Amniotic stem cell (primary cell): Measurements from ENCODE around the gene CD320.
"Not testable (repeated sequence)": the region's sequence is repeated elsewhere in the genome, so short reads cannot be mapped to it uniquely, and the experiment has no call there.

Experiments used
- DNase-seq: peaks from one replicate; lab custom pipeline; 2025; lab: John Stamatoyannopoulos, UW

Gene CD320

DNA sequence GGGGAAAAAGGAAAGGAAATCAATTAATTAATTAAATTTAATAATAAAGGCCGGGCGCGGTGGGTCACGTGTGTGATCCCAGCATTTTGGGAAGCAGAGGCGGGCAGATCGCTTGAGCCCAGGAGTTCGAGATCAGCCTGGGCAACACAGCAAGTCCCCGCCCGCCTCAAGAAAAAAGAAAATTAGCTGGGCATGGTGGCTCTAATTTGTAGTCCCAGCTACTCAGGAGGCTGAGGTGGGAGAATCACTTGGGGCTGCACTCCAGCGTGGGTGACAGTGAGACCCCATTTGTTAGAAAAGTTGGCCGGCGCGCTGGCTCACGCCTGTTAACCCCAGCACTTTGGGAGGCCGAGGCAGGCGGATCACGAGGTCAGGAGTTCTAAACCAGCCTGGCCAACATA lies 733 bp upstream of the CD320 start:
- DNase-seq = no peak

DNA sequence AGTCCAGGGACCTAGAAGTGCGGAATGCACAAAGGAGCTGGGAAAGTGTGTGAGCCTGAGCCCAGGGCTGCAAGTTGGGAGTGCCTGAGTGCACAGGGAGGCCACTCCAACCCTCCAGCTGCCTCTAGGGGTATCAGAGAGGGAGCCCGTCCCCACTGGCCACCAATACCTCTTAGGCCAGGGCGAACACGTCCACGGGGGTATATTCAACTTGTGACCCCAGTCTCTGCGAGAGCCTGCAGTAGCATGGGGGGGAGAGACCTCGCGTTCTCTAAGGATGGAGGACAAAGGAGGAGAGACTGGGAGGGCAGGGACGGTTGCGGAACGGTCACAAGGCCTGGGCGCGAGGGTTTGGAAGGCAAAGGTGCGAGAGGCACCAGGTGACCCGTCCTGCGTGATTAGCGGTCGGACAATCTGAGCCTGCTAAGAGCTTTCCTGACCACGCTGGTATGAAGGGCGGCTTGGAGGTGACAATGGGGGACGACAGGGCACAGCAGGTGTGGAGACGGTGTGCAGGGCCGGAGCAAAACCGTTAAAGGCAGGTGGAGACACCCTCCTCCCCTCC lies 676 bp downstream of the CD320 start:
- DNase-seq = no peak

DNA sequence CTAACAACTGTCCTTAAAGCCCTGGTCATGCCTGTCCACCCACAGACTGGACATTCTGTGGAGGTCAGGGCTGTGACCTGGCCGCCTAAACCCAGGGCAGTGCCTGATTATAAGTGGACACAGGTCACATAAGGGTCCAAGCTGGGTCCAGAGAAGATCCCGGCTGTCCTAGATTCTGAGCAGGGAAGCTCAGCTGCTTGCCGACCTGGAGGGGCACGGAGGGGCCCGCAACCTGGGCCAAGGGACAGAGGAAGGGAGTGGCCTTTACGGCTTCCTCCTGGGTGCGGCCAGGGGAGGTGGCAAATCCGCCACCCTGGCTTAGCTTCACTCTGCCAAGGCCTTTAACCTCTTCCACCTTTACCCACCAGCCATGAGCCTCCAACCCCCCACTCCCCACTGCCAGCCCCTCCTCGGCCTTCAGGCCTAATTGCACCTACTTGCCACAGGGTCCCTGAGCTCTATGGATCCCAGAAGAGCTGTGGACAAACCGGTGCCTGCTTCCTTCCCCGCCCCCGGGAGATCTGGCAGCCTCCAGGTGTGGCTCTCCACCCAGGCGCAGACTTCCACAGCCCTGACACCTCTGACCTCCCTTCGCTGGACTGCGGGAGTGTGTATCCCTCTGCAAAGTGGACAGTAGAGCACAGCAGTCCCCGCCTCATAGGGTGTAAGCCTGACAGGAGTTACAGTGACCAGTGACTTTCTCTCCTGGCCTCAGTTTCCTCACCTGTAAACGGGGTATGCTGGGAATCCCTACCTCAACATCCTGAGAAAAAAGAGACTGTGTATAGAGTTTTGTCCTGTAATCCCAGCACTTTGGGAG lies 1.7 kb downstream of the CD320 start:
- DNase-seq = no peak

DNA sequence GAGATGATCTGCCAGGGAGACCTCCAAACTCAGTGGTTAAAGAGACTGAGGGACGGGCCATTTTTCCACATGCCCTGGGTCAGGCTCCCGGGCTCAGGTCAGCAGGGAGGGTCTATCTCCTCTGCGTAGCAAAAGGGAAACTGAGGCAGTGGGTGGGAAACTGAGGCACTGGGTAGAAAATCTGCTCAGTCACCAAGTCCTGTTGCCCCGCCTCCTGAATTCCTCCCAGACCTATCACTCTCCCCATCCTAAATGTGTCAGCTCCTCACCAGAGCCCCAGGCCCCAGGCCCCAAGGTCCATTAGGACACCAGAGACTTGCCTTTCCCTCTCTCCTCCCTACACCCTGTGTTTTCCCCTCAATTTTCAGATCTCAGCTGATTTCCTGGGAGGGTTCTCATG lies 2.4 kb downstream of the CD320 start:
- no peak for DNase-seq

DNA sequence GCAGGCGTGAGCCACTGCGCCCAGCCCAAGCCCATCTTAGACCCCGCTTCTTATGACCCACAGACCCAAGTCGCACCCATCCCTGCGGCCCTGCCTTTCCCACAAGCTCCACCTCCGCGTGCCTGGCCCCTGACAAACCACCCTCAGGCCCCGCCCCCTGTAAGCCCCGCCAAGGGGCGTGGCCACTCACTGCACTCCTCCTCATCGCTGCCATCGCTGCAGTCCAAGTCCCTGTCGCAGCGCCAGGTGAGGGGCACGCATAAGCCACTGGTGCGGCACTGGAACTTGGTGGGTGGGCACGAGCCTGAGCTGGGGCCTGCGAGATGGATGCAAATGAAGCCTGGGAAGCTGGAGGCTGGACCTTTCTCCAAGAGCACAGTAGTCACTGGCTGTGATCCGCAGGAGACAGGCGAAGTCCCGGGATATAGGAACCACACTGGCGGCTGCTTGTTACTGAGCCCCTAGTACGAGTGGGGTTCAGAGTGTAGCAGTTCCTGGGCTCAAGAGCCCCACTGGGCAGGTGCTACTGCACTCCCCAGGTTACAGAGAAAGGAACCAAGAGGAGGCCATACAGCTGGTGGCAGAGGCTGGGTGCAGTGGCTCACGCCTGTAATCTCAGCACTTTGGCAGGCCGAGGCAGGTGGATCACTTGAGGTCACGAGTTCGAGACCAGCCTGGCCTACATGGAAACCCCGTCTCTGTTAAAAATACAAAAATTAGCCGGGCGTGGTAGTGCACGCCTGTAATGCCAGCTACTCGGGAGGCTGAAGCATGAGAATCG lies 3.1 kb downstream of the CD320 start:
- DNase-seq = no peak

DNA sequence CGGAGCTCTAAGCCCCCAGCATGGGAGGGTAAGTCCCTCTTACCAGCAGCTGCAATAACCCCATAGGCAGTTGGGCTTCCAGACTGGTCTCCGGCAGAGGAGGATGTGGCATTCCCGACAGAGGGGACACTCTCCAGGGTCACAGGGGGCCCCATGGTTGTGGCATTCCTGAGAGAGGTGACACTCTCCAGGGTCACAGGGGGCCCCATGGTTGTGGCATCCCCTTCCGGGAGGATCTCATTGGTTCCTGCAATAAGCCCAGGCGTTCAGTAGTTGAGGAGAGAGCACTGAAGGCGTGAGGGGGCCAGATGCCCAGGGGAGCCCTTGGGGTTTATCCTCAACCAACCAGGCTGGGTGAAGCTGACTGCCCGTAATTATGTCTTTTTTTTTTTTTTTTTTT lies 5.4 kb downstream of the CD320 start:
- DNase-seq = no peak

DNA sequence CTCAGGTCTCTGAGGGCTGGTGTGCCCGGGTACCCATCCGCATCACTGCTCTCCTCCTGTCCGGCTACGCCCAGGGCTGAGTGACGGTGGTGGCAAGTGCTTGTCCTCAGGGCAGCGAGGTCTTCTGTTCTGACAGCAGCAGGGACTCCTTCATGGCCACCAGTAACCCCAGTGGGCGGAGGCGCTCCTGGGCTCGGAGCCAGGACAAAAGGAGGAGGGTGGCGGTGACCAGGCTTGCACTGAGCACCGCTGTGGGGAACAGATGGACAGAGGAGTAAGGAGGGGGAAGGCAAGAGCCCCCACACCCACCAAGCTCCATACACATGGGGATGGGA lies 5.8 kb downstream of the CD320 start:
- DNase-seq = no peak

DNA sequence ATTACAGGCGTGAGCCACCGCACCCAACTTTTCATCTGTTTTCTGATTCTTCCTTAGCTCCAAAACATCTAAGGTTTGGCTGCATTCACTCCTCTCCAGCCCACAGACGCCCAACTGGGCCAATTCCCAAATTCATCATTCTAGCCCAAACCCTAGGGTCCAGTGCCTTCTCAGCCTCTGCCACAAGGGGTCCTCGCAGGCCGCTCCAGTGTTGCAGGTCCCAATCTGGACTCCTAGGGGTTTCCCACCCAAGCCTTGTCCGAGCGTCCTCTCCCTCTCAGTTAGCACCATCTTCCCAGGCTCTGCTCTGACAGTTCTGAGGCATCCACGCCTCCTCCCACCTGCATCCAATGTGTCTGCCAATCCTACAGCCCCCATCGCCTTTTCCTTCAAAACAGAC lies 16.8 kb downstream of the CD320 start:
- not testable (repeated sequence) for DNase-seq

DNA sequence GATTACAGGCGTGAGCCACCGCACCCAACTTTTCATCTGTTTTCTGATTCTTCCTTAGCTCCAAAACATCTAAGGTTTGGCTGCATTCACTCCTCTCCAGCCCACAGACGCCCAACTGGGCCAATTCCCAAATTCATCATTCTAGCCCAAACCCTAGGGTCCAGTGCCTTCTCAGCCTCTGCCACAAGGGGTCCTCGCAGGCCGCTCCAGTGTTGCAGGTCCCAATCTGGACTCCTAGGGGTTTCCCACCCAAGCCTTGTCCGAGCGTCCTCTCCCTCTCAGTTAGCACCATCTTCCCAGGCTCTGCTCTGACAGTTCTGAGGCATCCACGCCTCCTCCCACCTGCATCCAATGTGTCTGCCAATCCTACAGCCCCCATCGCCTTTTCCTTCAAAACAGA lies 31.6 kb downstream of the CD320 start:
- not testable (repeated sequence) for DNase-seq

DNA sequence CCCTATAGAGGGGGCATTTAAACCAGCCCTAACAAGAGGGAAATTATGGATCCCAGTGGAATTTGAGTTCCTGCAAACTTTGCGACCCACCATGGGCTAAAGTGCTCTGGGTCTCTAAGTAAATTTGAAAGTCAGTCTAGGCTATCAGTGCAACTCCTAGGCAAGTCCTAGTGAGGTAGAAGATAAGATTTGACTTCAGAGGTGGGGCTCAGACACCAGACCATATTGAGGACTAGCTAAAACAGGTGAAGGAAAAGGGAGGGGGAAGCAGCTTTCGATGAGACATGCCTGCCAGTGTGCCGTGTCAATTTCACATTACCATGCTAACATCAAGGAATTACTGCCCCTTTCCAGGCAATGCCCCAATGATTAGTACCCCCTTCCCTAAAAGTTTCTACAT lies 38.4 kb downstream of the CD320 start:
- no peak for DNase-seq

DNA sequence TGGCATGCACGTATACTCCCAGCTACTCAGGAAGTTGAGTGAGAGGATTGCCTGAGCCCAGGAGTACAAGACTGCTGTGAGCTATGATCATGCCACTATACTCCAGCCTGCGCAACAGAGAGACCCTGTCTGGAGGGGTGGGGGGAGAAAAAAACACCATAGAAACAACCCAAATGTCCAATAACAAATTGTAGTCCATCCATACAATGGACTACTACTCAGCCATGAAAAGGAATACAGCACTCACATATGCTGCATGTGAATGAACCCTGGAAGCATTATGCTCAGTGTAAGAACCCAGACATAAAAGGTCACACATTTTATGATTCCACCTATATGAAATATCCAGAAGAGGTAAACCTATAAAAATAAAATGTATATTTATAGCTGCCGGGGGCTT lies 42.3 kb downstream of the CD320 start:
- DNase-seq = no peak

DNA sequence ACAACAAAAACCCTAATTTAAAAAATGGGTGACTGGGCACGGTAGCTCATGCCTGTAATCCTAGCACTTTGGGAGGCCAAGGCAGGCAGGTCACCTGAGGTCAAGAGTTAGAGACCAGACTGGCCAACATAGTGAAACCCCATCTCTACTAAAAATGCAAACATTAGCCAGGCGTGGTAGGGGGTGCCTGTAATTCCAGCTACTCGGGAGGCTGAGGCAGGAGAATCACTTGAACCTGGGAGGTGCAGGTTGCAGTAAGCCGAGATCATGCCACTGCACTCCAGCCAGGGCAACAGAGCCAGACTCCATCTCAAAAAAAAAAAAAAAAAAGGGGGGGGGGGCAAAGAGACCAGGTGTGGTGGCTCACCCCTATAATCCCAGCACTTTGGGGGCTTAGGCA lies 43.9 kb downstream of the CD320 start:
- DNase-seq = not testable (repeated sequence)

DNA sequence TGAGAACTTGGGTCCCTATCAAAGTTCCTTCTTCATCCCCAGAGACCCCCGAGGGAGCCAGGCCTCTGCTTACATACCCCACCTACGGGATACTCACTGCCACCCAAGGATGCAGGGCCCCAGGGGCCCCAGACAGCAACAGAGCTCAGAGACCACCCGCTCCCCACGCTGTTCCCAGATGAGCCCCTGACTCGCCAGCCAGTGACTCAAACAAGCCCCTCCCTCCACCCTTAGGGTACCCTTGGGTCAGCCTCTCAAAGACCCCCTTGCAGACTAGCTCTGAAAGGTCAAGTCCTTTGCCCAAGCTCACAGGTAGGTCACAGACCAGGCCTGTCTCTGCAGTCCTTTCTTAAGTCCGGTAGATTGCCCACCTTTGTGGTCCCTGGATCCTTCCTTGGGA lies 45.7 kb downstream of the CD320 start:
- DNase-seq = no peak

DNA sequence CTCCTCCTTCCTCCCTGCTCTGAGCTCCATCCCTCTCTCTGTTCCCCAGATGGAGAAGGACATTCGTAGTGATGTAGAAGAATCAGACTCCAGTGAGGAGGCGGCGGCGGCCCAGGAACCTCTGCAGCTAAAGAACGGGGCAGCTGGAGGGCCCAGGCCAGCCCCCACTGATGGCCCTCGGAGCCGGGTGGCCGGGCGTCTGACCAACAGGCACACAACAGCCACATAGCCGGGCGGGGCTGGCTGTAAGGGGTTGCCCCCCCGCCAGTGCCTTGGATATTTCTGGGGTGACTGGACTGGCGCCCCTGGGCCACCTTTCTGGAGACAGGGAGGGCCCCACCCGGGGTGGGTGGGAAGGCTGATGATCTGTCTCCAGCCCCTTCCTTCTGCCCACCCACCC lies 46.3 kb downstream of the CD320 start:
- no peak for DNase-seq

DNA sequence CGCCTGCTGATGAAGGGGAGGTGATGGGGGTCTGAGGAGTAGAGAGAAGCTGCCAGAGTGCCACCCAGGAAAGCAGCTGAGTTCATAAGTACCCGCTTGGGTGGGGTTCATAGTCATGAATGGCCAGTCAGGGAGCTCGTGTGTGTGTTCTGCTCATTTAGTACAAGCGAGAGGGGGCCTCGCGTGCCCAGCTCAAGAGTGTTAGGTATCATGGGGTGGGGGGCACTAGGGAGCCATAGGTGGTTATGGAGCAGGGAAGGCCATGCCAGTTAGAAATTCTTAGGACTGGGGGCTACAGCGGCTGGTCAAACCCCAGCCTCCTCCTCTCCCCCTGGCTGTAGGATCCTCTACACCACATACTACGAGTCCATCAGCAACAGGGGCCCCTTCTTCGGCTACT lies 46.8 kb downstream of the CD320 start:
- DNase-seq = no peak

DNA sequence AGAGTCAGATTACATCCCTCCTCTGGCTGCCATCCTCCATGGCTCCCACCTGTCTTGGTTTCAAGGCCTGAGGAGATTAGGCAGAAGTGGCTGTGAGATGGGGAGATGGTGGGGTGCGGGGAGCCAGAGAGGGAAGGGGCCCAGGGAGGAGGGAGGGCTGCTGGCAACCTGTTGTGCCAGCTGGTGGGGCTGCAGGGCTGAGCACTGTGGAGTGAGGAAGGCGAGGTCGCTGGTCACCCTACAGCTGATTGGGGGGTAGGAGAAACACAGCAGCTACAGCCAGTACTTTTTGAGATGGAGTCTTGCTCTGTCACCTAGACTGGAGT lies 48.3 kb downstream of the CD320 start:
- no peak for DNase-seq

DNA sequence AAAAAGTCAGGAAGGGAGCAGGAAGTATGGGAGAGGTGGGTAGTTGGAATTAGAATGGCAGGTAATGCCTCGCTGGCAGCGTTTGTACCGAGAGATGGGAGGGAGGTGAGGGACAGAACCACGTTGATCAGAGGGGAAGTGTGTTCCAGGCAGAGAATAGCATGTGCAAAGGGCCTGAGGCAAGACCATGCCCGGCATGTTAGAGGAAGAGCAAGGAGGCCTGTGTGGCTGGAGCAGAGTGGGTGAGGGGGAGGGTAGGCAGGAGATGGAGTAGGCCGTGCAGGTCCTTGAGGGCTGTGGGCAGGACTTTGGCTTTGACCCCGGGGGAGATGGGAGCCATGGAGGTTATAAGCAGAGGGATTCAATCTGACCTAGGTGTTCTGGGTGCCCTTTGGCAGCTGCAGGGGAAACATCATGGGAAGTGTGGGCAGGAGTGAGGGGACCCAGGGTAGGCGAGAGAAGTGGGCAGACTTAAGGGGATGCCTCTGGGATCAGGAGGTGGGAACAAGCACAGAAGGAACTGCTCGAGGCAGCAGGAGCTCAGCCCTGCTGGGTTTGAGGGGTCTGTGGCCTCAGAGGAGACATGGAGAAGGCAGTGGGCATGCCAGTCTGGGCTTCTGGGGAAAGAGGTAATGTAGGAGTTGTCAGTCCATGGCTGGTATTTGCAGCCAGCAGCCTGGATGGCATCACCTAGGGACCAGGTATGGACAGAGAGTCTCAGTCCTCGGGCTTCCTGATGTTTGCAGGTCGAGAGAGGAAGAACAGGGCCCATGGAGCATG lies 48.8 kb downstream of the CD320 start:
- no peak for DNase-seq

DNA sequence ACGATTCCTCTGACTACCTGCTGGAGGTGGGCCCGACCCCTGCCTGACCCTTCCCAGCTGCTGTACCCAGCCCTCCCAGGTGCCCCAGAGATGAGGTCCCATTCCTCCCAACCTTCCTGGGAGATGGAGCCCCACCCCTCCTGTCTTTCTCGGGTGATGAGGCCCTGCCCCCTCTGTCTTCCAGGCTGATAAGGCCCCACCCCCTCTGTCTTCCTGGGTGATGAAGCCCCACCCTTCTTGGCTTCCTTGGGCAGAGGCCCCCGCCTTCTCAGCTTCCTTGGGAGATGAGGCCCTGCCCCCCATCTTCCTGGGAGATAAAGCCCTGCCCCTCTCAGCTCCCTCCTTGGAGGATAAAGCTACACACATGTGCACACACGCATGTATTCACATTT lies 51.1 kb downstream of the CD320 start:
- DNase-seq = no peak

DNA sequence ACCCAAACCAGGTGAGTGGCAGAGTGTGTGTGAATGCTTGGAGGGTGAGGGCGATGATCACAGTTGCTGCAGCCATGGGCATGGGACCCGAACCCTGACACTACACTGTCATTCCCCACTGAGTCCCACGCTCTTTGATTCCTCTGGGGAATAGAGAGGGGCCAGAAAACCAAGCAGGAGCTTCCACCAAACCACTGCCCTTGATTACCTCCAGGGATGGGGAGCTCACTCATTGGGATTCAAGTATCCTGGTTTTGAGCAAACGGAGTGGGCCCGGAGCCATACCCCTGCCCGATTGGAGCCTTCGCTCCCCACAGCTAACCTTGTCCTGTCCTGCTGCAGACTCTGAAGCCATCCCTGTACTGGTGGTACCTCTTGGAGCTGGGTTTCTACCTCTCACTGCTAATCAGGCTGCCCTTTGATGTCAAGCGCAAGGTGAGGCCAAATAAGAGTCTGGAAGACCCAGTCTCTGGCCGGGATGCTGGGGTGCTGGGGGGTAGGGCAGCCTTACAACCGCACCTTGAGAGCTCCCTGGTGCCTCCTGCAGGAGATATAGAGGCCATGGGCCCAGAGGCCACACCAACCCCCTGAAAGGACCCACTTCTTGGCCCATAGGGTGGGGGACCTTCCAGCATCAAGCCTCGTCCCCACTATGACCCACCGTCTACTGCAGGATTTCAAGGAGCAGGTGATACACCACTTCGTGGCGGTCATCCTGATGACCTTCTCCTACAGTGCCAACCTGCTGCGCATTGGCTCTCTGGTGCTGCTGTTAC lies 51.7 kb downstream of the CD320 start:
- DNase-seq = no peak

DNA sequence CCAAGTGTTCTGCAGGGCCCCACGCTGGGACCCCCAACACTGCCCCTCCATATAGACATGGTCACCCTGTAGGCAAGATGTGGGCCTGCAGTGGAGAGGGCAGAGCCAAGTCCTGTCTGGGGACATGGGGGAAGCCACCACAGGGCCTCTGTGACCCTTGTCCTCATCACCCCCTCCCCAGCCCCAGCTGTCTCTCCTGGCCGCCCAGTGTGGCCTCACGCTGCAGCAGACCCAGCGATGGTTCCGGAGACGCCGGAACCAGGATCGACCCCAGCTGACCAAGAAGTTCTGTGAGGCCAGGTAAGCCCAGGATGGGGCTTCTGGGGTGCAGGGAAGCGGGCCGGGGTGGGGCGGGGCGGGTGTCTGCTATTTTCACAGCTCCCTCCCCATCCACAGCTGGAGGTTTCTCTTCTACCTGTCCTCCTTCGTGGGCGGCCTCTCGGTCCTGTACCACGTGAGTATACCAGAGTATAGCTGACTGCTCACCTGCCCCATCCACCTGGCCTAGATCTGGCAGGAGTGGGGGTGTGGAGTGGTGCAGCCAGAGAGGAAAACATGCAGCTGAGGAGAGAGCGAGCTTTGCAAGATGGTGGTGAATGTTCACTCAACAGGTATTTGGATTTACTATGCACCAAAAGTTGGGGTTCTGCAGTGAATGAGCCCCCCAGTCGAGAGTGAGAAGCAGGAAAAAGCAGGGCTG lies 52.6 kb downstream of the CD320 start:
- no peak for DNase-seq

DNA sequence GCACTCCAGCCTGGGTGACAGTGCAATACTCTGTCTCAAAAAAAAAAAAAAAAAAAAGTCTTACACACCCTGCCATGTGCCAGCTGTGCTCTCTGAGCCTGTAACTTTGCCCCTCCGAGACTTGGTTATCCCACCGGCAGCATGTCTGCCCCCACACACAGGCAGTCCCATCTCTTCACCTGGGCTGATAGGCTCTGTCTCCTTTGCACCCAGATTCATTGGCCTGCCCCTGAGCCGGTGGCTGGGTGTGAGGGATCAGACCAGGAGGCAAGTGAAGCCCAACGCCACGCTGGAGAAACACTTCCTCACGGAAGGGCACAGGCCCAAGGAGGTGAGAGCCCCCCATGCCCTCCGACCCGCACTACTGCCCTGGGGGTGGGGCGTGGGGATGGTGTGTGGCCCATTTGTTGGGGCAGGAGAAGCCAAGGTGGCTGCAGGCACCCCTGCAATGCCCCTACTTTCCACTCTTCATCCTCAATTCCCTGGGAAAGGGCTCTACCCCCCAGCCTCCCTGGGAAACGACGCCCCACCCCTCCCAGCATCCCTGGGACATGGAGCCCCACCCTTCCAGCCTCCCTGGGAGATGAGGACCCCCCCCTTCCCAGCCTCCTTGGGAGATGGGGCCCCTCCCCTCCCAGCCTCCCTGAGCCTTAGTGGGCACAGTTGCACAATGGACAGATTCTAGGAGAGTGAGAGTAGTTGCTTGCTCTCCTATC lies 53.7 kb downstream of the CD320 start:
- DNase-seq = no peak
